Glutamatergic neuron (in vitro differentiated cells): Measurements from ENCODE around the gene INO80C. TPM values are rescaled to one million over a fixed set of nuclear protein-coding genes. Genes with fewer than 3 reads are reported as not detected.

Experiments
- DNase-seq: peaks from one replicate; pipeline ENCODE4 v3.0.0; 2022
- H3K27ac Mint-ChIP-seq: one replicate; pipeline ENCODE4 v1.8.0; 2020; ENCODE audit warnings: mild to moderate bottlenecking, mixed read lengths, inconsistent platforms; ENCODE audit not compliant: unreplicated experiment
- H3K27me3 Mint-ChIP-seq: one replicate; pipeline ENCODE4 v1.8.0; 2020; ENCODE audit warnings: mild to moderate bottlenecking, moderate library complexity, mixed read lengths, inconsistent platforms; ENCODE audit not compliant: unreplicated experiment
- H3K36me3 Mint-ChIP-seq: one replicate; pipeline ENCODE4 v1.8.0; 2020; ENCODE audit warnings: mild to moderate bottlenecking, mixed read lengths, inconsistent platforms; ENCODE audit not compliant: unreplicated experiment
- H3K4me1 Mint-ChIP-seq: one replicate; pipeline ENCODE4 v1.8.0; 2020; ENCODE audit warnings: mild to moderate bottlenecking, low read depth, mixed read lengths, inconsistent platforms; ENCODE audit not compliant: unreplicated experiment
- H3K4me3 Mint-ChIP-seq: one replicate; pipeline ENCODE4 v1.8.0; 2020; ENCODE audit warnings: mild to moderate bottlenecking, mixed read lengths, inconsistent platforms; ENCODE audit not compliant: unreplicated experiment
- H3K9me3 Mint-ChIP-seq: one replicate; pipeline ENCODE4 v1.8.0; 2020; ENCODE audit warnings: mild to moderate bottlenecking, moderate library complexity, mixed read lengths, inconsistent platforms; ENCODE audit not compliant: unreplicated experiment
- total RNA-seq: library from RNA; stranded (reverse); fragmentation: NEBNext Ultra II Directional; extraction: Animal tissue kit (Norgen Biotek cat#: 25700); gene quantifications from one replicate; pipeline ENCODE4 v1.2.1, GENCODE V29; 2021; ENCODE audit not compliant: unreplicated experiment
- TF ChIP-seq, protein P1 (sequence below): fragments of 200-600 bp; sonication (generic); IDR thresholded peaks from one replicate; pipeline ENCODE4 v1.5.0; 2021; ENCODE audit not compliant: partially characterized antibody, unreplicated experiment

The INO80C gene
- total RNA-seq, 1 donor from 2014 or later: 38.7 TPM

DNA sequence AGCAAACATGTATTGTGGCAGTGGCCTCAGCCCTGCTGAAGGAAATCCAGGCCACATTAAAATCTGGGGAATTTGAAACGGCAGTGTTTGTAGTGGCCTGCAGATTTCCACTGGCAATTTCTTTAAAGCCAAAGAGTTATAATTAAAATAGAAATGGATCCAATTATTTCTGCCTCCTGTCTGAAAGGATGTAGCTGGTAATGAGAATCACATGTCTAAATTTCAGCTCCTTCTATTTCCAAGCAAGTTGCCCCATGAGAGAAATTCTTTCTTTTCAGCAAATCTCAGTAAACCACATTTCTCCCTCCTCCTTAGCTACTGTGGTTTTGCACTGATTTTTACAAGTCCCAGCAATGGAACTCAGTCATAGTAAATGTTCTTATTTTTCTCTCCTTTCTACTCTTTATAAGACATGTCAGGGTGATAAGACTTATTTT, 65.2 kb downstream of the INO80C start:
- H3K9me3 Mint-ChIP-seq: no peaks in the 10 kb centered on the region
- H3K36me3 Mint-ChIP-seq: no peaks in the 10 kb centered on the region
- TF ChIP-seq, protein P1, sequence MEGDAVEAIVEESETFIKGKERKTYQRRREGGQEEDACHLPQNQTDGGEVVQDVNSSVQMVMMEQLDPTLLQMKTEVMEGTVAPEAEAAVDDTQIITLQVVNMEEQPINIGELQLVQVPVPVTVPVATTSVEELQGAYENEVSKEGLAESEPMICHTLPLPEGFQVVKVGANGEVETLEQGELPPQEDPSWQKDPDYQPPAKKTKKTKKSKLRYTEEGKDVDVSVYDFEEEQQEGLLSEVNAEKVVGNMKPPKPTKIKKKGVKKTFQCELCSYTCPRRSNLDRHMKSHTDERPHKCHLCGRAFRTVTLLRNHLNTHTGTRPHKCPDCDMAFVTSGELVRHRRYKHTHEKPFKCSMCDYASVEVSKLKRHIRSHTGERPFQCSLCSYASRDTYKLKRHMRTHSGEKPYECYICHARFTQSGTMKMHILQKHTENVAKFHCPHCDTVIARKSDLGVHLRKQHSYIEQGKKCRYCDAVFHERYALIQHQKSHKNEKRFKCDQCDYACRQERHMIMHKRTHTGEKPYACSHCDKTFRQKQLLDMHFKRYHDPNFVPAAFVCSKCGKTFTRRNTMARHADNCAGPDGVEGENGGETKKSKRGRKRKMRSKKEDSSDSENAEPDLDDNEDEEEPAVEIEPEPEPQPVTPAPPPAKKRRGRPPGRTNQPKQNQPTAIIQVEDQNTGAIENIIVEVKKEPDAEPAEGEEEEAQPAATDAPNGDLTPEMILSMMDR: no peak
- no peak overlapping the region for H3K27ac Mint-ChIP-seq
- DNase-seq: no peak
- H3K4me3 Mint-ChIP-seq: no peak overlapping the region
- no peaks in the 10 kb centered on the region for H3K4me1 Mint-ChIP-seq
- no peaks in the 10 kb centered on the region for H3K27me3 Mint-ChIP-seq

DNA sequence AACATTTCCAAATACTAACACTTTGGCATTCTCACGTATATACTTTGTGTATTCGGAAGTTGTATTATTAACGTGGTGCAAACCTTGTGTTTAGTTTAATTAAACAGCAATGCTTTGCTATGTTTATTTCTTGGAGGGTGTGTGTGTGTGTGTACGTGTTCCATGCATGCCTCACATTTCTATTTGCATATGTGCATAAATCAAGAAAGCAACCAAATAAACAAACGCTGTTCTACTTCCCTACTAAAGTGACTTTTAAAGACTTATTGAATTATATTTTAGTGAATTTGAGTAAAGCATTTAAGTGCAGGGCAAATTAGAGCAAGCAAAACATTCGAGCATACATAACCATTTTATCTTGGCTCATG, 66.4 kb downstream of the INO80C start:
- H3K36me3 Mint-ChIP-seq: no peaks in the 10 kb centered on the region
- H3K4me1 Mint-ChIP-seq: no peaks in the 10 kb centered on the region
- TF ChIP-seq, protein P1: no peak
- H3K9me3 Mint-ChIP-seq: no peaks in the 10 kb centered on the region
- no peak for DNase-seq
- no peak overlapping the region for H3K4me3 Mint-ChIP-seq
- H3K27me3 Mint-ChIP-seq: no peaks in the 10 kb centered on the region
- no peak overlapping the region for H3K27ac Mint-ChIP-seq

DNA sequence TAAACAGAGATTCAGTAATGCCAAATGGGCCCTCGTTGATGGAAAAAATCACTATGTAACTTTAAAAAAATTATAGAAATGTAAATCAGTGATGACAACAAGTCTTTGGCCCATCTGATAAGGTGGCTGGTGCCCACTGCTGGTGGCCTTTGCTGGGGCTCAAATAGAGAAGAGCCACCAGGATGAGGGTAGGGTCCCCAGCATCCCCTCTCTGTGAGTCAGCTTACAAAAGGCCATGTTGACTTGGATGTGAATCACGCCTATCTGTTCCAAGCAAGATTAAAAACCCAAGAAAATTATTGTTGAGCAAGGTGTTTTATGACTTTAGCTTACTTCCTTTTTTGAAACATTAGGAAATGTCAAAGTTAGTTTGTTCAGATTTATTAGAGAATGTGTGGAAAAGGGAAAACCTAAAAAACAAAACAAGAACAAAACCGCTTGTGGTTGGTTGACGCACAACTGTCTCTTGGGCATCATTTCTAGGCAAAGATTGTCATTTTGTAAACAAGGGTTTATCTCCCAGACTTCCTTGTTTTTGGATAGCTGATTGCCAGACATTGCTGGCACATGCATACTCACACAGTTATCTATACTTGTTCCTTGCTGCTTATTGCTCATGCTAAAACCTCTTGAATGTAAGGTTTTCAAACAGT, 66.9 kb downstream of the INO80C start:
- TF ChIP-seq, protein P1: no peak
- Mint-ChIP-seq H3K4me3 (no peak overlapping the region), H3K27ac (no peak overlapping the region), H3K36me3 (no peaks in the 10 kb centered on the region), H3K9me3 (no peaks in the 10 kb centered on the region), H3K27me3 (no peaks in the 10 kb centered on the region), H3K4me1 (no peaks in the 10 kb centered on the region)
- no peak for DNase-seq

DNA sequence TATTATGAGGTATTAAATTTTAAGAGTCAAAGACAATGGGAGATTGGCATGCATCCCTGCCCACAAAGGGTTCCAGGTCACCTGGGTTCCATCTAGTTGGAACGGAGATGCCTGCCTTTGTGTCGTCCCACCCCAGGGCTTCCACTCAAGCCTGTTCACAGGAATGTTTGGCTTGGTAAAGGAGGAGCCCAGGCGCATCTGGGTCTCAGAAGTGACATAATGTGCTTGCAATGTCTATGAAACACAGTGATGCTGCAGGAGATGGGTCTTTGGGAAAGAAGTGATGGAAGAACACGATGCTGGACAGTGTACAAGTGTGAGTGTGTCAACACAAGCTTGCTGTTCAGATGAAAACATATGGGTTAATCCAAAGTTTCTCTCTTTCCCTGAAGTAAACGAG, 71.0 kb downstream of the INO80C start:
- H3K27me3 Mint-ChIP-seq: no peaks in the 10 kb centered on the region
- TF ChIP-seq, protein P1: no peak
- no peak overlapping the region for H3K27ac Mint-ChIP-seq
- no peak for DNase-seq
- H3K9me3 Mint-ChIP-seq: no peaks in the 10 kb centered on the region
- no peak overlapping the region for H3K4me3 Mint-ChIP-seq
- H3K4me1 Mint-ChIP-seq: no peaks in the 10 kb centered on the region
- no peaks in the 10 kb centered on the region for H3K36me3 Mint-ChIP-seq

DNA sequence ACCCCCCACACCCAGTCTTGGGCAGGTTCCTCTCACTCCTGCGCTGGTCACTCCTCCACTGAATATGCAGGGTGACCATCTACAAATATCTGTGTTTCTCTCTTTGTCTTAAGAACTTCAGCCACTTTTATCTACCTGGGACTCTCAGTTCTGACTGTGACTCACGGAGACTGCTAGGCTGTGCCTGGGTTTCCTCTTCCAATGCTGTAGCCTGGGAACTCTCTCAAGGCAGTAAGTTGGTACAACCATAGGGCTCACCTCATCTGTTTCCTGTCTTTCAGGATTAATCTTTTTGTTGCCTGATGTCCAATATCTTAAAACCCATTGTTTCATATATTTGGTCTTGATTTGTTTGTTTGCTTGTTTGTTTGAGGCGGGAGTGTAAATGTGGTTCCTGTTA, 73.4 kb downstream of the INO80C start:
- Mint-ChIP-seq H3K27me3 (no peaks in the 10 kb centered on the region), H3K27ac (no peak overlapping the region), H3K4me3 (no peak overlapping the region), H3K9me3 (no peaks in the 10 kb centered on the region), H3K4me1 (no peaks in the 10 kb centered on the region), H3K36me3 (no peaks in the 10 kb centered on the region)
- no peak for DNase-seq
- TF ChIP-seq, protein P1: no peak
